ENCODE data around the gene ULK4.

DNA sequence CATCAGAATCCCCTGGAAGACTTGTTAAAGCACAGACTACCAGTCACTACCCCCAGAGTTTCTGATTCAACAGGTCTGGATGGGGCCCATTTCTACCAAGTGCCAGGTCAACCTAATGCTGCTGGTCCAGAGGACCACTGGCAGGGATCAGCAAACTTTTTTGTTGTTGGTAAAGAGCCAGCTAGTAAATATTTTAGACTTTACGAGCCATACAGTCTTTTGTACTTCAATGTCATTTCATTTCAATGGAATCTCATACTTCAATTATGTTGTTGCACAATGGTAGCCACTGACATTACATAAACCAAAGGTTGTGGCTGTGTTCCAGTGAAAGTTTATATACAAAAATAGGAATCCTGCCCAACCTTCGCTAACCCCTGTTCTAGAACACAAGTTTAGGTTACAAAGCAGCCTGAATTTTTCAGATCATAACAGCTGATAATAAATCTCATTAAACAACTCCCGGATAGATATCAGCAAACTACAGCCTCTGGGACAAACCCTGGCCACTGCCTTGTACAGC is 28.7 kb downstream of the ULK4 start:
- TF ChIP-seq, protein P1, sequence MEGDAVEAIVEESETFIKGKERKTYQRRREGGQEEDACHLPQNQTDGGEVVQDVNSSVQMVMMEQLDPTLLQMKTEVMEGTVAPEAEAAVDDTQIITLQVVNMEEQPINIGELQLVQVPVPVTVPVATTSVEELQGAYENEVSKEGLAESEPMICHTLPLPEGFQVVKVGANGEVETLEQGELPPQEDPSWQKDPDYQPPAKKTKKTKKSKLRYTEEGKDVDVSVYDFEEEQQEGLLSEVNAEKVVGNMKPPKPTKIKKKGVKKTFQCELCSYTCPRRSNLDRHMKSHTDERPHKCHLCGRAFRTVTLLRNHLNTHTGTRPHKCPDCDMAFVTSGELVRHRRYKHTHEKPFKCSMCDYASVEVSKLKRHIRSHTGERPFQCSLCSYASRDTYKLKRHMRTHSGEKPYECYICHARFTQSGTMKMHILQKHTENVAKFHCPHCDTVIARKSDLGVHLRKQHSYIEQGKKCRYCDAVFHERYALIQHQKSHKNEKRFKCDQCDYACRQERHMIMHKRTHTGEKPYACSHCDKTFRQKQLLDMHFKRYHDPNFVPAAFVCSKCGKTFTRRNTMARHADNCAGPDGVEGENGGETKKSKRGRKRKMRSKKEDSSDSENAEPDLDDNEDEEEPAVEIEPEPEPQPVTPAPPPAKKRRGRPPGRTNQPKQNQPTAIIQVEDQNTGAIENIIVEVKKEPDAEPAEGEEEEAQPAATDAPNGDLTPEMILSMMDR (conservative IDR thresholded peaks at IDR 0.05), result no peak
- no peak for TF ChIP-seq ZFX (IDR thresholded peaks at IDR 0.05)

All from C4-2B (cell line).